Karpas-422 (cell line): ENCODE measurements around the gene OR6Y1. TPM values are rescaled to one million over a fixed set of nuclear protein-coding genes. Genes with fewer than 3 reads are reported as not detected.

Source experiments
- DNase-seq: peaks from one replicate; pipeline ENCODE4 v3.0.0-alpha.2; 2015
- H2AFZ ChIP-seq: fragments of 200-600 bp; sonication (generic); 2 replicates; pipeline ENCODE4 v1.6.1; 2014; ENCODE audit warnings: antibody characterized with exemption, low read length, mixed read lengths
- H3K27ac ChIP-seq: fragments of 200-600 bp; sonication (generic); 2 replicates; pipeline ENCODE4 v1.5.1; 2014; ENCODE audit warnings: mild to moderate bottlenecking, low read length, moderate library complexity
- H3K27me3 ChIP-seq: fragments of 200-600 bp; sonication (generic); 2 replicates; pipeline ENCODE4 v1.6.1; 2014; ENCODE audit warnings: low read length, mixed read lengths
- H3K36me3 ChIP-seq: fragments of 200-600 bp; sonication (generic); 2 replicates; pipeline ENCODE4 v1.6.1; 2014; ENCODE audit warnings: low read length, mixed read lengths; ENCODE audit not compliant: insufficient read depth
- H3K4me1 ChIP-seq: fragments of 200-600 bp; sonication (generic); 2 replicates; pipeline ENCODE4 v1.6.1; 2014; ENCODE audit warnings: mild to moderate bottlenecking, low read length, mixed read lengths
- H3K4me2 ChIP-seq: fragments of 200-600 bp; sonication (generic); 2 replicates; pipeline ENCODE4 v1.6.1; 2014; ENCODE audit warnings: low read length, low read depth, mild to moderate bottlenecking; ENCODE audit not compliant: poor library complexity, severe bottlenecking
- H3K4me3 ChIP-seq: fragments of 200-600 bp; sonication (generic); 2 replicates; pipeline ENCODE4 v1.5.1; 2014; ENCODE audit warnings: mild to moderate bottlenecking, antibody characterized with exemption, low read length, mixed read lengths
- H3K79me2 ChIP-seq: fragments of 200-600 bp; sonication (generic); 2 replicates; pipeline ENCODE4 v1.6.1; 2014; ENCODE audit warnings: mild to moderate bottlenecking, low read length, mixed read lengths
- H3K9ac ChIP-seq: fragments of 200-600 bp; sonication (generic); 2 replicates; pipeline ENCODE4 v1.6.0; 2014; ENCODE audit warnings: low read length
- H3K9me2 ChIP-seq: fragments of 200-600 bp; sonication (generic), shearing (Covaris generic); replicated peaks from 2 replicates; pipeline ENCODE4 v1.6.0; 2014; ENCODE audit warnings: mild to moderate bottlenecking, low read length, moderate library complexity; ENCODE audit not compliant: insufficient read depth
- H3K9me3 ChIP-seq: fragments of 300-700, 200-600 bp; sonication (generic); 2 replicates; pipeline ENCODE4 v1.6.1; 2014; ENCODE audit warnings: low read length, mixed read lengths
- H4K20me1 ChIP-seq: fragments of 200-600 bp; sonication (generic); 2 replicates; pipeline ENCODE4 v1.6.1; 2014; ENCODE audit warnings: mild to moderate bottlenecking, antibody characterized with exemption, low read length, low read depth; ENCODE audit not compliant: insufficient read depth
- total RNA-seq: library from RNA; depleted of rRNA; stranded (reverse); fragments of >200 nt; shearing (Covaris generic); gene quantifications from 2 replicates; pipeline ENCODE4 v1.2.3, GENCODE V29; 2014; ENCODE audit warnings: low replicate concordance; rRNA removed

The OR6Y1 gene, protein sequence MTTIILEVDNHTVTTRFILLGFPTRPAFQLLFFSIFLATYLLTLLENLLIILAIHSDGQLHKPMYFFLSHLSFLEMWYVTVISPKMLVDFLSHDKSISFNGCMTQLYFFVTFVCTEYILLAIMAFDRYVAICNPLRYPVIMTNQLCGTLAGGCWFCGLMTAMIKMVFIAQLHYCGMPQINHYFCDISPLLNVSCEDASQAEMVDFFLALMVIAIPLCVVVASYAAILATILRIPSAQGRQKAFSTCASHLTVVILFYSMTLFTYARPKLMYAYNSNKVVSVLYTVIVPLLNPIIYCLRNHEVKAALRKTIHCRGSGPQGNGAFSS
- not detected in 2 replicates for total RNA-seq

DNA sequence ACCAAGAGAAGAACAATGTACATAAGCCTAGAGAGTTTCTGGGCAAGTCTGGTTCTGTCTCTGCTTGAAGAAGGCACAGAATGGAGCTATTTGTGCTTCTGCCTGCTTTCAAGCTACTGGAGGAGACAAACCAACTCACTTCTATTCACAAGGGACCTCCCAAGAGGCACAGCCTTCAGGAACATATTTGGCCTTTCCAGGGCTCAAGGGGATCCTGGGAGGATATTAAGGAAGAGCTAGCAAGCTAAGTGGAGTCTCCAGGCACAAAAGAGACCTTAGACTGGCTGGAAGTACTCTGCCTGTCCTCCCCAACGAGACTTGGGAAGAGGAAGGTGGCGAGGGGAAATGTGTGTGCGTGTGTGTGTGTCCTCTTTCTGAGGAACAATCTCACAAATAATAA, at the start of gene OR6Y1:
TSS of gene OR6Y1 (minus strand) at position 54 of the 400 bp plus-strand sequence. CDS start 6,300 bp downstream, outside the sequence.
- H3K36me3 ChIP-seq, result no peaks in the 10 kb centered on the region
- H3K4me3 ChIP-seq, result no peak within 1 kb of the TSS
- no peak for DNase-seq
- H3K27me3 ChIP-seq, result no peaks in the 10 kb centered on the region
- no peak within 1 kb of the TSS for H3K4me2 ChIP-seq
- no peaks in the 10 kb centered on the region for H3K4me1 ChIP-seq
- no peaks in the 10 kb centered on the region for H3K79me2 ChIP-seq
- H3K9me2 ChIP-seq, result no peaks in the 10 kb centered on the region
- no peak within 1 kb of the TSS for H2AFZ ChIP-seq
- no peaks in the 10 kb centered on the region for H4K20me1 ChIP-seq
- no peaks in the 10 kb centered on the region for H3K9me3 ChIP-seq
- no peak within 1 kb of the TSS for H3K27ac ChIP-seq
- H3K9ac ChIP-seq, result no peak within 1 kb of the TSS

DNA sequence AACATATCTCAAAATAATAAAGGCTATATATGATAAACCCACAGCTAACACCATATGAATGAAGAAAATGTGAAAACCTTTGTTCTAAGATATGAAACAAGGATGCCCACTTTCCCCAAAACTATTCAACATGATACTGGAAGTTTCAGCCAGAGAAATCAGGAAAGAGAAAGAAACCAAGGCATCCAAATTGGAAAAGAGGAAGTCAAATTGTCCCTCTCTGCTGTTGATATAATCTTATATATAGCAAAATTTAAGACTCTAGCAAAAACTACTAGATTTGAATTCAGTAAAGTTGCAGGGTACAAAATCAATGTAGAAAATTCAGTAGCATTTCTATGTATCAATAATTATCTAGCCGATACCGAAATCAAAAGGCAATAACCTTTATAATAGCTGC, 46.5 kb upstream of the OR6Y1 start:
- H3K9ac ChIP-seq, result no peak overlapping the region
- no peak overlapping the region for H2AFZ ChIP-seq
- no peak overlapping the region for H3K4me3 ChIP-seq
- no peaks in the 10 kb centered on the region for H3K79me2 ChIP-seq
- DNase-seq, result no peak
- no peaks in the 10 kb centered on the region for H4K20me1 ChIP-seq
- H3K36me3 ChIP-seq, result no peaks in the 10 kb centered on the region
- no peak overlapping the region for H3K27ac ChIP-seq
- H3K4me2 ChIP-seq, result no peak overlapping the region
- H3K4me1 ChIP-seq, result no peaks in the 10 kb centered on the region
- H3K9me3 ChIP-seq, result peaks cover 4% of the 10 kb centered on the region; the same call in 1 of the 2 replicates
- H3K27me3 ChIP-seq, result 0 out of 2 replicates have a peak, but pooled peaks cover 4% of the 10 kb centered on the region
- no peaks in the 10 kb centered on the region; the same call in 1 of the 2 replicates for H3K9me2 ChIP-seq

DNA sequence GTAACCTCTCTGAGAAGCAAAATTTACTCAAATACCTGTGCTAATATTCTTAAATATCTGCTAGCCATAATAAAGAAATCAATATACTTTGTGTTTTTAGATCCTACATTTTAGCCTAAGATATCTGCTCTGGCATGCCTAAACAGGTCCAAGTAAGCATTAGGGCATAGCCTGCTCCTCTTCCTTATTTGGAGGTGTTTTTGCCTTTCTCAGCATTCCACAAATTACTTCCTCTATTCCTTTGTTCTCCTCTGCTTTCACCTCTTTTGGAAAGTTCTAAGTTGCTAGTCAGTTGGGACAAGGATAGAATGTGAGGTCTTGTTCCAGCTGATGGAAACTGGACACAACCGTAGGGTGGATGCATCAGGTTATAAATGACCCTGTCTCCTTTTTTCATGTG, 32.7 kb upstream of the OR6Y1 start:
- Histone ChIP-seq H3K36me3 (no peaks in the 10 kb centered on the region), H3K27me3 (no peaks in the 10 kb centered on the region), H2AFZ (no peak overlapping the region), H3K27ac (no peak overlapping the region), H3K4me1 (no peaks in the 10 kb centered on the region), H3K4me3 (no peak overlapping the region), H3K9me3 (no peaks in the 10 kb centered on the region), H3K4me2 (no peak overlapping the region), H3K79me2 (no peaks in the 10 kb centered on the region), H3K9me2 (no peaks in the 10 kb centered on the region), H4K20me1 (no peaks in the 10 kb centered on the region), H3K9ac (no peak overlapping the region)
- DNase-seq, result no peak

DNA sequence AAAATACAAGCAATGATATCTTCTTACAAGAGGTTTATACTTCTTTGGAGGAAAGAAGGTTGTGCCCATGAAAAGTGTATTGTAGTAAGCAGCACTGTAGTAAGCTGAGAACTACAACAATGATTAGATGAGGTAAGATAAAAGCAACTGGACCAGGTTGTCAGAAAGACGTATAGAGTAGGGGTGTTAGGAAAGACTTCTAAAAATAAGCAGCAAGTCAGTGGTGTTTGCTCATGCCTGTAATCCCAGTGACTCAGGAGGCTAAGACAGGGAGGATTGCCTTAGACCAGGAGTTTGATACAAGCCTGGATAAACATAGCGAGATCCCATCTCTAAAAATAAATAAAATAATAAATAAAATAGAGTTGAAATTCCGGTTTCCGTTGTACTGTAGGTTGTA, 29.8 kb upstream of the OR6Y1 start:
- Histone ChIP-seq H3K9ac (no peak overlapping the region), H3K4me2 (no peak overlapping the region), H3K4me3 (no peak overlapping the region), H4K20me1 (no peaks in the 10 kb centered on the region), H3K36me3 (no peaks in the 10 kb centered on the region), H3K27ac (no peak overlapping the region), H3K79me2 (no peaks in the 10 kb centered on the region), H2AFZ (no peak overlapping the region), H3K9me2 (no peaks in the 10 kb centered on the region), H3K27me3 (no peaks in the 10 kb centered on the region), H3K4me1 (no peaks in the 10 kb centered on the region), H3K9me3 (no peaks in the 10 kb centered on the region)
- no peak for DNase-seq

DNA sequence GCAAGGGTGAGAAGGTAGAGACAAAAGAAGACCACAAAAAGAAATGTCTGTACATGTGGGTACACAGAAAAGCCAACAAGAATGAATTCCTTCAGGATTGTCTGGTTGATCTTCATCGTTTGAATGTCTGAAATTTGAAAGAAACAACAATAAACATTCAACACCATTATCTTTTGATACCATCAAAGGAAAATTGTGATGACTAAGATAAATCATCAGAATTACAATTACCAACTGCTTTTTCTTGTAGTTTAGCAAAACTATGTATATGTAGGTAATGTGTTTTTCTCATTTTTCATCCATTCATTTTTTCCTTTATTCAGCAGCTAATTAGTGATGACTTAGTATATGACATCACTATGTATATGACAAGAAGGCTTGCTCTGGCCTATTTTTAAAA, 25.5 kb upstream of the OR6Y1 start, which contains the start of gene OR10X1:
TSS of gene OR10X1 (minus strand) at position 167 of the 400 bp plus-strand sequence. CDS start at position 167, 0 bp downstream.
- H3K79me2 ChIP-seq, result no peaks in the 10 kb centered on the region
- H4K20me1 ChIP-seq, result no peaks in the 10 kb centered on the region
- DNase-seq, result no peak
- H3K9me2 ChIP-seq, result no peaks in the 10 kb centered on the region
- no peaks in the 10 kb centered on the region for H3K36me3 ChIP-seq
- no peak within 1 kb of the TSS for H2AFZ ChIP-seq
- no peaks in the 10 kb centered on the region for H3K9me3 ChIP-seq
- H3K4me1 ChIP-seq, result no peaks in the 10 kb centered on the region
- H3K4me3 ChIP-seq, result no peak within 1 kb of the TSS
- H3K27ac ChIP-seq, result no peak within 1 kb of the TSS
- no peak within 1 kb of the TSS for H3K4me2 ChIP-seq
- H3K27me3 ChIP-seq, result no peaks in the 10 kb centered on the region
- H3K9ac ChIP-seq, result no peak within 1 kb of the TSS

DNA sequence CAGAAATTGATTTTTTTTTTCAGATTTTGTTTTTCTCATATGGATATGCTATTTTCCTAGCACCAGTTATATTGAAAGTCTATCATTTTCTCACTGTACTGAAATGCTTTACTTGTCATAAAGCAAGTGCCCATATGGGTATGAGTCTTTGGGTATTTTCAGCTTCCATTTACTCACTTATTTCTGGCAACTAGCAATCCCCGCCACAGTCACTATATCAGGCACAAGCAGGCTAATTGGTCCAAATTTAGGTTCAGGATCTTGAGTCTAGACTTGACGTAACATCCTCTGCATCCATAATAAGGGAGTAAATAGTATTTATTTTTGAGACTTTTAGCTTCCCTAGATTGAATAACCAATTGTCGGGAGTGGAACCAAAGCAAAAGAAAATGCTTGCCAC, 23.4 kb upstream of the OR6Y1 start:
- no peak overlapping the region for H2AFZ ChIP-seq
- H3K79me2 ChIP-seq, result no peaks in the 10 kb centered on the region
- no peaks in the 10 kb centered on the region for H3K36me3 ChIP-seq
- no peaks in the 10 kb centered on the region for H3K4me1 ChIP-seq
- no peaks in the 10 kb centered on the region for H3K9me2 ChIP-seq
- H3K9me3 ChIP-seq, result no peaks in the 10 kb centered on the region
- H4K20me1 ChIP-seq, result no peaks in the 10 kb centered on the region
- H3K4me3 ChIP-seq, result no peak overlapping the region
- H3K9ac ChIP-seq, result no peak overlapping the region
- no peak overlapping the region for H3K4me2 ChIP-seq
- no peak for DNase-seq
- H3K27ac ChIP-seq, result no peak overlapping the region
- no peaks in the 10 kb centered on the region for H3K27me3 ChIP-seq

DNA sequence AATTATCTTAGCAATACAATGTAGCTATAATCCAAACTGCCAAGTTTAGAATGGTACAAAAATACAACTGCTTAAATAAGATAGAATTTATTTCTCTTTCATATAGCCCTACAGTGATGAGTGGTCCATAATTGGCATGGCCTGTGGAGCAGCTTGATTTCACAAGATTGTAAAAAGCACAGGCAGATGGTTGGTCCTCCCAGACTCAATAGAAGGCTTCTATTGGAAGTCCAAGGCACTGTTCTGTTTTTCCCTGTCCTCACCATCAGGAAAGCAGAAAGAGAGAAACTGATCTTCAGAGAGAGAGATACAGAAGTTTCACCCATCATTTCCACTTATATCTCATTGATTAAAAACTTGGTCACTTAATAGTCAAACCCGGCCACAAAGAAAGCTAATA, 18.0 kb upstream of the OR6Y1 start:
- Histone ChIP-seq H3K27ac (no peak overlapping the region), H3K27me3 (no peaks in the 10 kb centered on the region), H3K9me2 (no peaks in the 10 kb centered on the region), H3K9me3 (no peaks in the 10 kb centered on the region), H4K20me1 (no peaks in the 10 kb centered on the region), H3K79me2 (no peaks in the 10 kb centered on the region), H3K4me1 (no peaks in the 10 kb centered on the region), H3K9ac (no peak overlapping the region), H3K4me3 (no peak overlapping the region), H3K4me2 (no peak overlapping the region), H3K36me3 (no peaks in the 10 kb centered on the region), H2AFZ (no peak overlapping the region)
- DNase-seq, result no peak

DNA sequence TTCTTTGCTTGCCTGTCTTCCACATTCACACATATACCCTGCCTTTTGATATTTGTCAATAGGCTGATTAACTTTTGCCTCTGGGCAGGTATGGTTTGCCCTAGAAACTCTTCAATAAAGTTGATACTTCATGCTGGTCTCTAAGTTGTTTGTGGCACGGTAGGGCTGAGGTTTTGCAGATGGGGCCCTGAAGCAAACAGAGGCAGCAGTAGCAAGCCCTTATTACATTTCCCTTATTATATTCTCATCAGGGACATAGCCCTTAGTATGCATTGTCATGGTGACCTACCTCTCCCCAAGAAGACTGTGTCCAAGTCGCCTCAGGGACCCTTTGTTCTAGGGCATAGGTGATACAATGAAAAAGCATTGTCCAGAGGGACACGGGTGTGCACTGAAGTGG, 16.3 kb upstream of the OR6Y1 start, which contains the start of gene OR6P1:
TSS of gene OR6P1 (minus strand) at position 101 of the 400 bp plus-strand sequence. CDS start 6,976 bp downstream, outside the sequence.
- H3K27me3 ChIP-seq, result no peaks in the 10 kb centered on the region
- H3K27ac ChIP-seq, result no peak within 1 kb of the TSS
- no peak for DNase-seq
- no peaks in the 10 kb centered on the region for H3K36me3 ChIP-seq
- H3K79me2 ChIP-seq, result no peaks in the 10 kb centered on the region
- no peak within 1 kb of the TSS for H3K4me3 ChIP-seq
- no peaks in the 10 kb centered on the region for H4K20me1 ChIP-seq
- H3K9ac ChIP-seq, result no peak within 1 kb of the TSS
- H3K4me2 ChIP-seq, result no peak within 1 kb of the TSS
- H2AFZ ChIP-seq, result no peak within 1 kb of the TSS
- H3K9me2 ChIP-seq, result no peaks in the 10 kb centered on the region
- H3K9me3 ChIP-seq, result no peaks in the 10 kb centered on the region
- no peaks in the 10 kb centered on the region for H3K4me1 ChIP-seq
